Activated naive CD8-positive, alpha-beta T cell treated with anti-CD3 and anti-CD28 coated beads, Interleukin-2, amount 50 U/mL, for 16 hours (primary cell): ENCODE measurements around the gene LTB.

ENCODE experiments used
- DNase-seq: peaks from one replicate; pipeline ENCODE4 v3.0.0-alpha.2; 2020; ENCODE audit warnings: low read depth, low spot score

Gene LTB, protein sequence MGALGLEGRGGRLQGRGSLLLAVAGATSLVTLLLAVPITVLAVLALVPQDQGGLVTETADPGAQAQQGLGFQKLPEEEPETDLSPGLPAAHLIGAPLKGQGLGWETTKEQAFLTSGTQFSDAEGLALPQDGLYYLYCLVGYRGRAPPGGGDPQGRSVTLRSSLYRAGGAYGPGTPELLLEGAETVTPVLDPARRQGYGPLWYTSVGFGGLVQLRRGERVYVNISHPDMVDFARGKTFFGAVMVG

GRCh38 chr6:31582230-31582643 is at the start of gene LTB:
Gene LTB, minus strand, starts transcription at chr6:31582424. Its CDS starts 7 bp downstream, at chr6:31582417.
- DNase-seq: no peak

DNA sequence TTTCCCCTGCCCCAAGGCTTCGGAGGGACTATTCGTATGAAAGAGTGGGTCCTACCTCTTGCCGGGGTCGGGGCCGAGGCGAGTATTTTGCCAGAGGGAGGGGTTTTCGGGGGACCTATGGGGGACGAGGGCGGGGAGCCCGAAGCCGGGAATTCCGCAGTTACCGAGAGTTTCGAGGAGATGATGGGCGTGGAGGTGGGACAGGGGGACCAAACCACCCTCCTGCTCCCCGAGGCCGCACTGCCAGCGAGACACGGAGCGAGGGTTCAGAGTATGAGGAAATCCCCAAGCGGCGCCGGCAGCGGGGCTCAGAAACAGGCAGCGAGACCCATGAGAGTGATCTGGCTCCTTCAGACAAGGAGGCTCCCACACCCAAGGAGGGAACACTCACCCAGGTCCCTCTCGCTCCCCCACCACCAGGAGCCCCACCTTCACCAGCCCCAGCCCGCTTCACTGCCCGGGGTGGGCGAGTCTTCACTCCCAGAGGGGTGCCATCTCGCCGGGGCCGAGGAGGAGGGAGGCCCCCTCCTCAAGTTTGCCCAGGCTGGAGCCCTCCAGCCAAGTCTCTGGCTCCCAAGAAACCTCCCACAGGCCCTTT is 49.6 kb upstream of the LTB start:
- no peak for DNase-seq

- no peak for DNase-seq
These were observed 49.0 kb upstream of the LTB start for GRCh38 chr6:31631209-31631608.

DNA sequence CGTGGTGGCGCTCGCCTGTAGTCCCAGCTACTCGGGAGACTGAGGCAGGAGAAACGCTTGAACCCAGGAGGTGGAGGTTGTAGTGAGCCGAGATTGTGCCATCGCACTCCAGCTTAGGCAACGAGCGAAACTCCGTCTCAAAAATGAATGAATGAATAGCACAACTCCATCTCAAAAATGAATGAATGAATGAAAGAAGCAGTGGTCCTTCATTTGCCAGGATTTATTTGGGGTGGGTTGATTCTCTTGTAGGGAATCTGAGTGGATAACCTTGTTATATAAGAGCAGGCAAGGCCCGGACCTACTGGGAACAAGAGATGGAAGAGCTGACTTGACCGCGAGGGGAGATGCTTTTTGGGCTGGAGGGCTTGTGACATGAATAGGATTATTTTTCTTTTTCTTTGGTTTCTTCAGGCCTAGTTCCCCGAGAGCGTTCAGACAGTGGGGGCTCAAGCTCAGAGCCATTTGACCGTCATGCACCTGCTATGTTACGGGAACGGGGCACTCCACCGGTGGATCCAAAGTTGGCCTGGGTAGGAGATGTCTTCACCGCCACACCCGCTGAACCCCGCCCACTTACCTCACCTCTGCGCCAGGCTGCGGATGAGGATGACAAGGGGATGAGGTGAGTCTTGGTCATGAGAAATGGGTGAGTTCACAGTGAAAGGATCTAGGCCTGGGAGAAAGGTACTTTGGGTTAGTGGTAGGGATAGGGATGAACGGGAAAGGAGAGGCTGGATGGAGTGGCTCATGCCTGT is 48.1 kb upstream of the LTB start:
- DNase-seq: no peak

DNA sequence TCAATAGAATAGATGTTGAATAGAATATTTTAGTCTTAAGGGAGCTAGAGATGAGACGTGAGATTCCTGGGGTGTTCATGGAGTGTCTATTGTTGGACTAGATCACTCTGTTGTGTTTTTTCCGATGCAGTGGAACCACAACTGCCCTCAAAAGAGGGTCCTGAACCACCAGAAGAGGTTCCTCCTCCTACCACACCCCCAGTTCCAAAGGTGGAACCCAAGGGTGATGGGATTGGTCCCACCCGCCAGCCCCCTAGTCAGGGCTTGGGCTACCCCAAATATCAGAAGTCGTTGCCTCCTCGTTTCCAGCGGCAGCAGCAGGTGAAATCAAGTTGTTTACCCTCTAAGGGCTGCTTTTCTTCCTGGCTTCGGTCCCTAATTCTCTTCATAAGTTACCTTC is 46.8 kb upstream of the LTB start:
- DNase-seq: no peak

DNA sequence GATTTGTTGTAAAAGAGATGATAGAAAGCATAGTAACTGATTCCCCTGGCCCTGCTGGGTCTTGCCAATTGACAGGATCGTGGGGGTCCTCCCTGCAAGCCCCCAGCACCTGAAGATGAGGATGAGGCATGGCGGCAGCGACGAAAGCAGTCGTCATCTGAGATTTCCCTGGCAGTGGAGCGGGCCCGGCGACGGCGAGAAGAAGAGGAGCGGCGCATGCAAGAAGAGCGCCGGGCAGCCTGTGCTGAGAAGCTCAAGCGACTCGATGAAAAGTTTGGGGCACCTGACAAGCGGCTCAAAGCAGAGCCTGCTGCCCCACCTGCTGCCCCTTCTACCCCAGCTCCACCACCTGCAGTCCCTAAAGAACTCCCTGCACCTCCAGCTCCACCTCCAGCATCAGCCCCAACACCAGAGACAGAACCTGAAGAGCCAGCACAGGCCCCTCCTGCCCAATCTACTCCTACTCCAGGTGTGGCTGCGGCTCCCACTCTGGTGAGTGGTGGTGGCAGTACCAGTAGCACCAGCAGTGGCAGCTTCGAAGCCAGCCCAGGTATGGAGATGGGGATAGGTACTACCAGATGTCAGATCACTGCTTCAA is 45.6 kb upstream of the LTB start:
- no peak for DNase-seq

DNA sequence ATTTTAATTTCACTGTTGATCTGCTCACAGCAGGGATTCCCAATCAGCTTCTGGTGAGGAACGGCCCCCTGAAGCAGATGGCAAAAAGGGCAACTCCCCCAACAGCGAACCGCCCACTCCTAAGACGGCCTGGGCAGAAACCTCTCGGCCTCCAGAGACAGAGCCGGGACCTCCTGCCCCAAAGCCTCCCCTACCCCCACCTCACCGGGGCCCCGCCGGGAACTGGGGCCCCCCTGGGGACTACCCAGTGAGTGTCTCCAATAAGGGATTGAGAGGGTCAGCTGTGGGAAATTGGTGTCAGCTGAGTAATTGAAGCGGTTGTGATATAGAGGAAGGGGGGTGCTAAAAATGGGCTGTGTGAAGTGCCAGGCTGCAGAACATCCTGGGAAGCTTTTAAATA is 44.7 kb upstream of the LTB start:
- no peak for DNase-seq

GRCh38 chr6:31624070-31624469 is 41.8 kb upstream of the LTB start:
- DNase-seq: no peak

DNA sequence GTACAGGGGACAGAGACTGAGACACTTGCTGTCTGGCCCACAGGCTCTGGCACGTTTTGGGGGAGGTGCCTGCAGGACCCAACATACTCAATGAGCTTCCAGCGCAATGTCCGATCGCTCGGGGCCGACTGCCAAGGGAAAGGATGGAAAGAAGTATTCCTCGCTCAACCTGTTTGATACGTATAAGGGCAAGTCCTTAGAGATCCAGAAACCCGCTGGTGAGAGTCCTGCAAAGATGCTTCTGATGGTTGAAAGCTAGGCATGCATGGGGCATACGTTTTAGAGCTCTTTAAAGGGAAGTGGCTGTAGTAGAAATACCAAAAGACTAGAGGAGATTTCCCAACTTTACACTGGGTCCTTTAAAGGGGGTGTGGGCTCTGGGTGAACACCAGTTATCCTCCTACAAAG is 40.5 kb upstream of the LTB start:
- DNase-seq: no peak

DNA sequence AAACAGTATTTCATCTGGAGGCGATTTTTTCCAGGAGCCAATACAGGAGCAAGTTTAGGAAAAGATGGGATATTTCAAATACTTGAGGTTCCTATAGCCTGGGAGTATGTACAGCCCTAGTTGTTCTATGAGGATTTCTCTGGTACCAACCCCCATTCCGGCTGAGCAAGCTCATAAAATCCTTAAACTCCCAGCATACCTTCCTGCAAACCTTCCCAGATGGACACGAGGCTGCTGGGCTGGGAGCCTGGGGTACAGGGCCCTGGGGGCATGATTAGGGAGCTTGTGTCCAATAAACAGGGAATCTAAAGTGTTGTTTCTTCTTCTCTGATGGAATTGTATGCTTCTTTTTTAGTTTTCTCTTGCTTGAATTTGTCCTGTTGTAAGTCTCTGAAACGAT is 39.8 kb upstream of the LTB start:
- DNase-seq: no peak

DNA sequence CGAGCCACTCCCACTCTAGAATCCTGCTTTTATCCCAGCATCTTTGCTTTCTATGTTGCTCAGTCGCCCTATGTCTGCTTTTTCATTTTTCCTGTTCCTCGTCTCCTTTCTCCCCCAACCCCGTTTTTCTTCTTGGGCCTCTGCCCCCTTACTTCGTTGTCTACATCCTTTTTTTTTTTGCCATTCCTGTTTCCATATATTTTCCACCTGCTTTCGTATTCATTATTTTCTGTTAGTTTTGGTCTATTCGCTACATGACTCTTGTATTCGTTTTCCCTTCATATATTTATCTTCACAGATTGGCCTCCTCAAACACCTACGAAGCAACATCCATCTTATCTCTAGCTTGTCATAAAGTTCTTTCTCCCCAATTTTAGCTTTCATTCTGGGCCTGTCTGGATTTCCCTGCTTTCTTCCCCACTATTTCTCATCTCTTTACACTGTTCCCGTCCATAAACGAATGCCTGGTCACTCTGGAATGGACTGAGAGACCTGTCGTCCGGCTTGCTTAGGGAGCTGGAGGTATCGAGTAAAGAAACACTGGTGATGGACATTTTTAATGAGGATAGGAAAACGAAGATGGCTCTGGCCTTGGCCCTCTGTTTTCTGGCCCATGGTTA is 39.2 kb upstream of the LTB start:
- DNase-seq: no peak

DNA sequence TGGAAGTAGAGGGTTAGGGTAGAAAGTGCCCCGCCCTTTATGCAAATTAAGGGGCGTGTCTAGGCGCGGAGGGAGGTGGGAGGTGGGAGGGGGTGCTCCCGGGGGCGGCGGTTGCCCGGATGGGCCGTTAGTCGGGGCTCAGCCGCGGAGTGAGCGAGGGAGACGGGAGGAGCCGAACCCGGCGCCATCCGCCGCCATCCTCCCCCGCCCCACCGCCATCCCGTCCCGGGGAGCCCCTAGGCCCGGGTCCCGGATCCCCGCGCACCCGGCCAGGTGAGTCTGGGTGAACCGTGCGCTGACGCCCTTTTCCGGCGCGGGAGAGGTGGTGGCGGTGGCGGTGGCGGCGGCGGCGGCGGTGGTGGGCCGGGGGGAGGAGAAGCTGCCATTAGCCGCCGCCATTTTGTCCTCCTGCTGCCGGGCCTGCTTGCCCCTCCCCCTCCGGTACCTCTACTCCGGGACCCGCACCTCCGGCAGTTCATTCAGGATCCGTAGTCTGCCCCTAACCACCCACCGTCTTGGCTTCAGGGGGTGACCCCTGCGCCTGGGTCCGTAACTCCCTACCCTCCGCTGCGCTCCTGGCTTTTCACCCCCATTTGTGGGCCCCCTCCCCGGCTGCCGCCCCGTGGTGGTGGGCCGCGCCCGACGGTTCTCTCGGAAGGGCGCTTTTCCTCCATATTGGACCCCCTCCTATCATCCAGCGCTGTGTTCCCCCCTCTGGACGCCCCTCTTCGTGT is 38.5 kb upstream of the LTB start, which contains the start of gene PRRC2A:
Gene PRRC2A, plus strand, starts transcription at position 130 of the 734 bp plus-strand sequence. CDS start 2,075 bp downstream, outside the sequence.
- DNase-seq: peak; percentile 57

- peak; percentile 93 for DNase-seq
These were observed 37.8 kb upstream of the LTB start for GRCh38 chr6:31619805-31620585.

DNA sequence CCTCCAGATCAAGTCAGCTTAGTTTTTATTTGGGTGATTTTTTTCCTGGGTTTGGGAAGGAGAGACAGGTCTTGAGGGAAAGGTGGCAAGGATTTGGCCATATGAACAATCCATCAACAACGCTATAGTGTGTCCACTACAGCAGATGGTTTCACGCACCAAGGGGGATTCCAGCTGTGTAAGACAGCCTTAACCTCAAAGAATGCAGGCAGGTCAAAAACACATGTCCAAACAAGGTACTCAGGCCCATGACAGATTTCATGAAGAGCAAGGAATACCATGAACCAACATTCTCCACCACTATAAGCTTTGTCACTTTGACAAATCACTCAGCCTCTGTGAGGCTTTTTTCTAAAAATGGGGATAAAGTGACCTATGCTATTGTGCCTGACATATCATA is 34.8 kb upstream of the LTB start:
- DNase-seq: no peak

DNA sequence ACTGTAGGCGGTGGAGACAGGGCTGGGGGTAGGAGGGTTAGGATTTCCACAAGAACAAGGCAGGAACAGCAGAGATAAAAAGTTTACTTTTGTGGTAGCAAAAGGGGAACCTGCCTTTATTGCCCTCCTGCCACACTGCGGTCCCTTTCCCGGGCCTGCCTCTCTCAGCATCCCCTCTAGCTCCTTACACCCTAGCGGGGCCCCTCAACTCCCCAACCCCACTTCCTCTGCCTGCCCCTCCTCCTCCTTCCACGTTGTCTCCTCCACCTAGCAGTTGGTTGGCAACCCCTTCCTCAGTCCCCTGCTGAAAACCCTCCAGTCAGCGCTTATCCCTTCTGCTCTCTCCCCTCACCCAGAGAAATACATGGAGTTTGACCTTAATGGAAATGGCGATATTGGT is 33.5 kb upstream of the LTB start:
- no peak for DNase-seq

GRCh38 chr6:31614684-31615578 is 32.7 kb upstream of the LTB start, which contains the start of gene AIF1:
Gene AIF1, plus strand, starts transcription at chr6:31615234. Its CDS starts 96 bp downstream, at chr6:31615330.
- no peak for DNase-seq

GRCh38 chr6:31614075-31614619 is 31.9 kb upstream of the LTB start:
- no peak for DNase-seq

- no peak for DNase-seq
These were observed 28.7 kb upstream of the LTB start for GRCh38 chr6:31610968-31611367.
